GM10248 (cell line): Measurements from ENCODE around the gene DYNC2H1.

Experiments used
- CTCF ChIA-PET: fragments of 300-600 bp; sonication (Branson Sonifier 250); formaldehyde crosslinking; extraction: SDS; loops from one replicate; lab custom pipeline; 2021; ENCODE audit warnings: antibody characterized with exemption; lab: Yijun Ruan, JAX
- POLR2A ChIA-PET: fragments of 350-650 bp; sonication (Branson Sonifier 250); formaldehyde crosslinking; extraction: SDS; loops from one replicate; lab custom pipeline; 2020; ENCODE audit warnings: antibody characterized with exemption; lab: Yijun Ruan, JAX
- DNase-seq: peaks from one replicate; pipeline ENCODE4 v3.0.0; 2012; ENCODE audit errors: extremely low spot score
- CTCF ChIP-seq: IDR thresholded peaks from 2 replicates; pipeline ENCODE4 v1.5.1; 2012; ENCODE audit warnings: mild to moderate bottlenecking, low read depth; ENCODE audit errors: extremely low read depth, missing control alignments, control extremely low read depth

Gene DYNC2H1

GRCh38 chr11:103257360-103257759, 148.1 kb downstream of the DYNC2H1 start:
- TF ChIP-seq CTCF, result no peak
- ChIA-PET POLR2A (no interaction called here), CTCF (interaction anchor here (1.8 kb wide), 1 partner anchor 10 kb away, joined by 6 read pairs; no protein-coding TSS in a partner anchor)
- DNase-seq, result no peak

GRCh38 chr11:103266167-103266831, 157.1 kb downstream of the DYNC2H1 start:
- no peak for DNase-seq
- POLR2A ChIA-PET, result no interaction called here
- CTCF ChIA-PET, result interaction anchor here (1.1 to 1.6 kb wide), 3 partner anchors 10 to 20 kb away, joined by 3 to 6 read pairs (median 5); no protein-coding TSS in a partner anchor
- TF ChIP-seq CTCF, result no peak

- CTCF ChIA-PET, result no interaction called here
- POLR2A ChIA-PET, result no interaction called here
- no peak for TF ChIP-seq CTCF
- DNase-seq, result no peak
Observed at GRCh38 chr11:103272876-103273275, 163.7 kb downstream of the DYNC2H1 start.

GRCh38 chr11:103274025-103274424, 164.8 kb downstream of the DYNC2H1 start:
- ChIA-PET CTCF (no interaction called here), POLR2A (no interaction called here)
- TF ChIP-seq CTCF, result no peak
- no peak for DNase-seq

GRCh38 chr11:103279821-103280220, 170.6 kb downstream of the DYNC2H1 start:
- CTCF ChIA-PET, result no interaction called here
- no peak for TF ChIP-seq CTCF
- no peak for DNase-seq
- POLR2A ChIA-PET, result no interaction called here

- POLR2A ChIA-PET, result no interaction called here
- CTCF ChIA-PET, result no interaction called here
- no peak for TF ChIP-seq CTCF
- no peak for DNase-seq
Observed at GRCh38 chr11:103281301-103281700, 172.1 kb downstream of the DYNC2H1 start.
